Activated T-cell treated with anti-CD3 and anti-CD28 coated beads, Interleukin-2, amount 50 U/mL, for 24 hours (primary cell): ENCODE results near the gene SLC22A7.
"Not testable (repeated sequence)": the region's sequence is repeated elsewhere in the genome, so short reads cannot be mapped to it uniquely, and the experiment has no call there.

ENCODE experiments used
- DNase-seq: peaks from one replicate; pipeline ENCODE4 v3.0.0-alpha.2; 2020
- H3K27ac Mint-ChIP-seq: 2 replicates; pipeline ENCODE4 v1.8.0; 2020; ENCODE audit warnings: mild to moderate bottlenecking, mixed read lengths
- H3K27me3 Mint-ChIP-seq: 2 replicates; pipeline ENCODE4 v1.8.0; 2020; ENCODE audit warnings: mixed read lengths
- H3K36me3 Mint-ChIP-seq: 2 replicates; pipeline ENCODE4 v1.8.0; 2020; ENCODE audit warnings: low read depth, mixed read lengths
- H3K4me1 Mint-ChIP-seq: 2 replicates; pipeline ENCODE4 v1.8.0; 2020; ENCODE audit warnings: low read depth, mixed read lengths
- H3K4me3 Mint-ChIP-seq: 2 replicates; pipeline ENCODE4 v1.8.0; 2020; ENCODE audit warnings: mild to moderate bottlenecking, moderate library complexity, mixed read lengths
- H3K9me3 Mint-ChIP-seq: 2 replicates; pipeline ENCODE4 v1.8.0; 2020; ENCODE audit warnings: mixed read lengths

Gene SLC22A7

GRCh38 chr6:43308990-43309477 is 11.0 kb downstream of the SLC22A7 start:
- no peaks in the 10 kb centered on the region for H3K36me3 Mint-ChIP-seq
- DNase-seq: no peak
- peaks cover 16% of the 10 kb centered on the region for H3K4me1 Mint-ChIP-seq
- H3K27me3 Mint-ChIP-seq: no peaks in the 10 kb centered on the region
- no peak overlapping the region for H3K27ac Mint-ChIP-seq
- H3K4me3 Mint-ChIP-seq: peak overlapping the region; percentile 76
- no peaks in the 10 kb centered on the region for H3K9me3 Mint-ChIP-seq

DNA sequence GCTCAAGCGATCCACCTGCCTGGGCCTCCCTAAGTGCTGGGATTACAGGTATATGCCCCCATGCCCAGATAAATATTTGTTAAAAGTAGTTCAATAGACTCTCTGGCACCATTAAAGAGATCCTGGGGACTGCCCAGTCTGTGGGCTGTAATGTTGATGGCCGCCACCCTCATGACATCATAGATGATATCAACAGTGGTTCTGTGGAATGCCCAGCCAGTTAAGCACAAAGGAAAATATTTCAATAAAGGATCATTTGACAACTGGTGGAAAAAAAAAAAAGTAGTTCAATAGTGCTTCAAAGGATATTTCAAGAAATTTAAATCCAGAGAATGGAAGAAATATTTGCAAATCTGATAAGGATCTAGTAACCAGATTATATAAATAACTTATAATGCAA is 12.1 kb downstream of the SLC22A7 start:
- no peak for DNase-seq
- Mint-ChIP-seq H3K4me1 (peaks cover 16% of the 10 kb centered on the region), H3K27me3 (no peaks in the 10 kb centered on the region), H3K9me3 (no peaks in the 10 kb centered on the region), H3K36me3 (no peaks in the 10 kb centered on the region), H3K27ac (no peak overlapping the region), H3K4me3 (no peak overlapping the region)

DNA sequence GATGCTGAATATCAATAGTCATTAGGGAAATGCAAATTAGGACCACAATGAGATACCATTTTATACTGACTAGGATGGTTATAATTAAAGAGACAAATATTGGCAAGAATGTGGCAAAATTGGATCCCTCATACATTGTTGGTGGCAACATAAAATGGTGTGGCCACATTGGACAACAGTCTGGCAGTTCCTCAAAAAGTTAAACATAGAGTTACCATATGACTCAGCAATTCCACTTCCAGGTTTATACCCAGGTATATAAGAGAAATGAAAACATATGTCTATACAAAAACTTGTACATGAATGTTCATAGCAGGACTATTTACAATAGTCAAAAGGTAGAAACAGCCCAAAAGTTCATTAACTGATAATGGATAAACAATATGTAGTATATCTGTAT is 12.6 kb downstream of the SLC22A7 start:
- no peak overlapping the region for H3K27ac Mint-ChIP-seq
- DNase-seq: no peak
- no peak overlapping the region for H3K4me3 Mint-ChIP-seq
- H3K27me3 Mint-ChIP-seq: no peaks in the 10 kb centered on the region
- no peaks in the 10 kb centered on the region for H3K36me3 Mint-ChIP-seq
- H3K4me1 Mint-ChIP-seq: peaks cover 16% of the 10 kb centered on the region
- H3K9me3 Mint-ChIP-seq: no peaks in the 10 kb centered on the region

- no peak for DNase-seq
- Mint-ChIP-seq H3K4me1 (peaks cover 16% of the 10 kb centered on the region), H3K27ac (no peak overlapping the region), H3K9me3 (no peaks in the 10 kb centered on the region), H3K4me3 (no peak overlapping the region), H3K36me3 (no peaks in the 10 kb centered on the region), H3K27me3 (no peaks in the 10 kb centered on the region)
Observed at GRCh38 chr6:43311666-43312065, 13.6 kb downstream of the SLC22A7 start.

DNA sequence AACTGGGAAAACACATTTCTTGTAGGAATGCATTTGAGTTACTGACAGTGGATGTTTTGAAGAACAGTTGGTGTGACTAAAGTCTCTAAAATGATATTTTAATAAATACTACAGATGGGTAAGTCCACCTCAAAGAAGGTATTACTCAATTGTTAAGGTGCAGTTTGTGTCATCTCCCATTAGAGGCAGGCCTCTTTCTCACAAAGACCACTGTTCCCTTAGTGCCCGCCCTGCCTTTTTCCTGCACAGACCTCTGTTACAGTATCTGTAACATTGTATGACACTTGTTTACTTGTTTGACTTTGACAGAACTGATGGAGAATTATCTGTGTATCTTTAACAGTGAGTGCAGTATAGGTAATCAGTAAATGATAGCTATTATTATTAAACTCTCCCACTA is 15.8 kb downstream of the SLC22A7 start:
- no peaks in the 10 kb centered on the region for H3K9me3 Mint-ChIP-seq
- H3K27me3 Mint-ChIP-seq: no peaks in the 10 kb centered on the region
- peaks cover 11% of the 10 kb centered on the region for H3K4me1 Mint-ChIP-seq
- no peak overlapping the region for H3K27ac Mint-ChIP-seq
- no peak for DNase-seq
- H3K36me3 Mint-ChIP-seq: no peaks in the 10 kb centered on the region
- H3K4me3 Mint-ChIP-seq: no peak overlapping the region

- H3K27me3 Mint-ChIP-seq: no peaks in the 10 kb centered on the region
- no peaks in the 10 kb centered on the region for H3K36me3 Mint-ChIP-seq
- no peak for DNase-seq
- H3K4me3 Mint-ChIP-seq: no peak overlapping the region
- H3K27ac Mint-ChIP-seq: no peak overlapping the region
- H3K4me1 Mint-ChIP-seq: no peaks in the 10 kb centered on the region
- H3K9me3 Mint-ChIP-seq: no peaks in the 10 kb centered on the region
Observed at GRCh38 chr6:43318011-43318410, 20.0 kb downstream of the SLC22A7 start.

- peaks cover 2% of the 10 kb centered on the region for H3K36me3 Mint-ChIP-seq
- no peaks in the 10 kb centered on the region for H3K27me3 Mint-ChIP-seq
- H3K27ac Mint-ChIP-seq: no peak overlapping the region
- H3K4me3 Mint-ChIP-seq: no peak overlapping the region
- H3K9me3 Mint-ChIP-seq: no peaks in the 10 kb centered on the region
- H3K4me1 Mint-ChIP-seq: no peaks in the 10 kb centered on the region
- no peak for DNase-seq
Observed at GRCh38 chr6:43325876-43326275, 27.8 kb downstream of the SLC22A7 start.

- H3K36me3 Mint-ChIP-seq: peaks cover 2% of the 10 kb centered on the region
- H3K27ac Mint-ChIP-seq: no peak overlapping the region
- H3K9me3 Mint-ChIP-seq: no peaks in the 10 kb centered on the region
- peaks cover 14% of the 10 kb centered on the region for H3K4me1 Mint-ChIP-seq
- H3K27me3 Mint-ChIP-seq: no peaks in the 10 kb centered on the region
- no peak overlapping the region for H3K4me3 Mint-ChIP-seq
- DNase-seq: no peak
Observed at GRCh38 chr6:43328528-43328927, 30.5 kb downstream of the SLC22A7 start.

DNA sequence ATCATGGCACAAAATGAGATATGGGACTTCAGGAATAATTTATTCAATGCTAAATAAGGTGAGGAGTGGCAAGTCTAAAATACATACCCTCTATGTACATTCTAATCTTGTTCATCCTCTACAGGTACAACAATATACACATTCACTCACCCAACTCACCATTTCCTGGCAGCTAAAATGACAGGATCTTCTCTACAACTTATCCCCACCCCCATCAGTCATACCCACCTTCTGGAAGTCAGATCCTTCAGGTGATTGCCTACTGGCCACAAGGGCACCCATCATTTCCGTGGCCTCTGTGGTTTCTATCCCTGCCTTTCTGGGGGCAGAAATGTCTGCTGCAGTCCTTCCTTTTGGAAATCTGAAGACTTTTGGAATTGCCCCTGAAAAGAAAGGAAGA is 33.4 kb downstream of the SLC22A7 start:
- peaks cover 14% of the 10 kb centered on the region for H3K4me1 Mint-ChIP-seq
- no peak overlapping the region for H3K27ac Mint-ChIP-seq
- H3K9me3 Mint-ChIP-seq: no peaks in the 10 kb centered on the region
- no peak overlapping the region for H3K4me3 Mint-ChIP-seq
- H3K27me3 Mint-ChIP-seq: no peaks in the 10 kb centered on the region
- no peak for DNase-seq
- H3K36me3 Mint-ChIP-seq: peaks cover 2% of the 10 kb centered on the region

DNA sequence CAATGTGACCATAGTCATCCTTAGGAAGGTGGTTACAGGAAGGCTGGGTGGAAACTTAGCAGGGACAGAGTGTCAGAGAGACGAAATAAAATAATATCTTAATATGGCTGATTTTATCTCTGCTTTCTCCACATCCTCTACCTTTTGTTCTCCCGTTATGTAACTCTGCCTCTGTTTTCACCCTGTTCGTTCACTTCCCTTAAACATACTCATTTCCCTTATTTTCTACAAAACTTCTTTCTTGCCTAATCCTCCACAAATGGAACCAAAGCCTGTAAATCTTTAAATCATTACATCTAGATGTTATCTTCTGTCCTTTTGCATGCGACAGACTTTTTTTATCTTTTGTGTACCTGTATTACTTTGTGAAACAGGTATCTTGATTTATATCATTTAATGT is 33.8 kb downstream of the SLC22A7 start:
- H3K9me3 Mint-ChIP-seq: no peaks in the 10 kb centered on the region
- no peak overlapping the region for H3K4me3 Mint-ChIP-seq
- no peak overlapping the region for H3K27ac Mint-ChIP-seq
- H3K36me3 Mint-ChIP-seq: peaks cover 5% of the 10 kb centered on the region
- H3K4me1 Mint-ChIP-seq: peaks cover 14% of the 10 kb centered on the region
- no peaks in the 10 kb centered on the region for H3K27me3 Mint-ChIP-seq
- DNase-seq: no peak

- DNase-seq: no peak
- no peaks in the 10 kb centered on the region for H3K27me3 Mint-ChIP-seq
- H3K4me1 Mint-ChIP-seq: peaks cover 21% of the 10 kb centered on the region
- no peak overlapping the region for H3K27ac Mint-ChIP-seq
- peaks cover 30% of the 10 kb centered on the region for H3K36me3 Mint-ChIP-seq
- no peak overlapping the region for H3K4me3 Mint-ChIP-seq
- no peaks in the 10 kb centered on the region for H3K9me3 Mint-ChIP-seq
Observed at GRCh38 chr6:43334466-43335095, 36.5 kb downstream of the SLC22A7 start.

- Mint-ChIP-seq H3K27me3 (no peaks in the 10 kb centered on the region), H3K9me3 (no peaks in the 10 kb centered on the region), H3K4me3 (no peak overlapping the region), H3K36me3 (peaks cover 39% of the 10 kb centered on the region), H3K27ac (no peak overlapping the region), H3K4me1 (peaks cover 21% of the 10 kb centered on the region)
- no peak for DNase-seq
Observed at GRCh38 chr6:43335469-43335868, 37.4 kb downstream of the SLC22A7 start.

DNA sequence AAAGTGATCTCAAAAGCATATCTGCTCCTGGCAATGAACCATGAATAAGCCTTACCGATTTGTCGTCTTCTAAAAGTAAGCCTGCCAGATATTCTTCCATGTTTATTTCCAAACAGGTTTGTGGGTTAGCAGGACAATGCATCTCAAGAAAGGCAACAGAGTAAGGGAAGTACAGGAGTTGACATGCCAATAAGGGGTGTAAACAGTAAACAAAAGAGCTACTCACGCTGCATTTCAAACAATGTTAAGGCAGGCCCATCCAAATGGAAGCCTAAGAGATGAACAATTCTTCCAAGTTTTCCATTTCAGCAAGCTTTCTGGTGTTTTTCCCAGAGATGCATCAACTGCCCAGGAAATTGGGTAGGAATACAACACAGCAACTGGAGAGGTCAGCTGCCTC is 38.3 kb downstream of the SLC22A7 start:
- H3K4me1 Mint-ChIP-seq: peaks cover 16% of the 10 kb centered on the region
- no peak overlapping the region for H3K4me3 Mint-ChIP-seq
- no peaks in the 10 kb centered on the region for H3K9me3 Mint-ChIP-seq
- peaks cover 48% of the 10 kb centered on the region for H3K36me3 Mint-ChIP-seq
- H3K27ac Mint-ChIP-seq: no peak overlapping the region
- DNase-seq: no peak
- H3K27me3 Mint-ChIP-seq: no peaks in the 10 kb centered on the region

GRCh38 chr6:43338243-43338642 is 40.2 kb downstream of the SLC22A7 start:
- H3K27me3 Mint-ChIP-seq: no peaks in the 10 kb centered on the region
- peak overlapping the region; percentile 22 for H3K27ac Mint-ChIP-seq
- no peaks in the 10 kb centered on the region for H3K9me3 Mint-ChIP-seq
- H3K4me1 Mint-ChIP-seq: peaks cover 7% of the 10 kb centered on the region
- peaks cover 65% of the 10 kb centered on the region for H3K36me3 Mint-ChIP-seq
- no peak overlapping the region for H3K4me3 Mint-ChIP-seq
- DNase-seq: no peak

GRCh38 chr6:43339168-43339567 is 41.1 kb downstream of the SLC22A7 start:
- no peaks in the 10 kb centered on the region for H3K27me3 Mint-ChIP-seq
- H3K9me3 Mint-ChIP-seq: no peaks in the 10 kb centered on the region
- H3K4me3 Mint-ChIP-seq: no peak overlapping the region
- peaks cover 69% of the 10 kb centered on the region for H3K36me3 Mint-ChIP-seq
- no peak overlapping the region for H3K27ac Mint-ChIP-seq
- DNase-seq: no peak
- H3K4me1 Mint-ChIP-seq: peaks cover 7% of the 10 kb centered on the region

DNA sequence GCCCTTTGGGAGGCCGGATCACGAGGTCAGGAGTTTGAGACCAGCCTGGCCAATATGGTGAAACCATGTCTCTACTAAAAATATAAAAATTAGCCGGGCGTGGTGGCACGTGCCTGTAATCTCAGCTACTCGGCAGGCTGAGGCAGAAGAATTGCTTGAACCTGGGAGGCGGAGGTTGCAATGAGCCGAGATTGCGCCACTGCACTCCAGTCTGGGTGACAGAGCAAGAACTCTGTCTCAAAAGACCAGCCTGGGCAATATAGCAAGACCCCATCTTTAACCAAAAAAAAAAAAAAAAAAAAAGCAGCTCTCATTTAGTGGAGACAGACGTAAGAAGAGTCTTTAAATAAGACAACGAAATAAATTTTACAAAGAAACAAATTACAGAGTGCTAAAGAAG is 48.2 kb downstream of the SLC22A7 start:
- H3K36me3 Mint-ChIP-seq: peaks cover 44% of the 10 kb centered on the region

More for the DNA sequence above, 48.2 kb downstream of the SLC22A7 start:
- not testable (repeated sequence) for H3K9me3 Mint-ChIP-seq, H3K4me3 Mint-ChIP-seq, H3K4me1 Mint-ChIP-seq, H3K27me3 Mint-ChIP-seq, H3K27ac Mint-ChIP-seq, DNase-seq
